WTC11 (cell line): ENCODE data around the gene OBSCN. TPM values are rescaled to one million over a fixed set of nuclear protein-coding genes. Genes with fewer than 3 reads are reported as not detected.

Experiments used
- ATAC-seq: fragments of 200-7000 bp; cut with Tn5 transposase; 2 replicates; pipeline ENCODE4 v1.10.0; 2021; ENCODE audit warnings: mild to moderate bottlenecking, moderate library complexity
- CTCF ChIA-PET: fragments of 300-600 bp; sonication (Branson Sonifier 250); formaldehyde crosslinking; loops from one replicate; lab custom pipeline; 2021; ENCODE audit warnings: antibody characterized with exemption; lab: Charles Lee
- POLR2A ChIA-PET: fragments of 350-600 bp; sonication (Branson Sonifier 250); formaldehyde crosslinking; loops from one replicate; lab custom pipeline; 2021; ENCODE audit warnings: antibody characterized with exemption; lab: Charles Lee
- DNase-seq: peaks from one replicate; pipeline ENCODE4 v3.0.0; 2021; ENCODE audit warnings: low spot score
- H3K27ac Mint-ChIP-seq: 2 replicates; pipeline ENCODE4 v1.8.0; 2021; ENCODE audit warnings: mixed read lengths
- H3K27me3 Mint-ChIP-seq: 2 replicates; pipeline ENCODE4 v1.8.0; 2021; ENCODE audit warnings: low read depth, mild to moderate bottlenecking, moderate library complexity, mixed read lengths
- H3K36me3 Mint-ChIP-seq: 2 replicates; pipeline ENCODE4 v1.8.0; 2021; ENCODE audit warnings: mixed read lengths
- H3K4me1 Mint-ChIP-seq: 2 replicates; pipeline ENCODE4 v1.8.0; 2022; ENCODE audit warnings: mixed read lengths
- H3K4me3 Mint-ChIP-seq: 2 replicates; pipeline ENCODE4 v1.8.0; 2021; ENCODE audit warnings: mild to moderate bottlenecking, moderate library complexity, mixed read lengths
- H3K9me3 Mint-ChIP-seq: 2 replicates; pipeline ENCODE4 v1.8.0; 2021; ENCODE audit warnings: mixed read lengths
- AR ChIP-seq: fragments of 250-450 bp; sonication (Bioruptor Pico); IDR thresholded peaks from 2 replicates; pipeline ENCODE4 v1.9.0; 2021; ENCODE audit warnings: mild to moderate bottlenecking
- CREM ChIP-seq: sonication (generic); formaldehyde crosslinking; IDR thresholded peaks from 2 replicates; pipeline ENCODE4 v1.8.1; 2022; ENCODE audit warnings: mild to moderate bottlenecking, missing genetic modification reagents, moderate library complexity
- CTCF ChIP-seq: fragments of 200-600 bp; IDR thresholded peaks from 2 replicates; pipeline ENCODE4 v1.8.0; 2022; ENCODE audit warnings: antibody characterized with exemption
- E2F4 ChIP-seq: sonication (generic); formaldehyde crosslinking; IDR thresholded peaks from 2 replicates; pipeline ENCODE4 v1.8.1; 2022; ENCODE audit warnings: low read depth, mild to moderate bottlenecking, moderate library complexity, missing genetic modification reagents, borderline replicate concordance
- EMX1 ChIP-seq: fragments of 250-450 bp; sonication (Bioruptor Pico); IDR thresholded peaks from 2 replicates; pipeline ENCODE4 v1.8.0; 2021; ENCODE audit warnings: mild to moderate bottlenecking
- ETV6 ChIP-seq: sonication (generic); formaldehyde crosslinking; IDR thresholded peaks from 2 replicates; pipeline ENCODE4 v1.8.1; 2022; ENCODE audit warnings: mild to moderate bottlenecking, missing genetic modification reagents
- MXD4 ChIP-seq: fragments of 250-450 bp; sonication (Bioruptor Pico); IDR thresholded peaks from 2 replicates; pipeline ENCODE4 v1.8.0; 2021; ENCODE audit warnings: mild to moderate bottlenecking, moderate library complexity, borderline replicate concordance
- MYBL2 ChIP-seq: sonication (generic); formaldehyde crosslinking; IDR thresholded peaks from 2 replicates; pipeline ENCODE4 v1.8.1; 2023; ENCODE audit warnings: mild to moderate bottlenecking, moderate library complexity, missing genetic modification reagents
- NFATC4 ChIP-seq: fragments of 250-450 bp; sonication (Bioruptor Pico); IDR thresholded peaks from 2 replicates; pipeline ENCODE4 v1.9.0; 2021; ENCODE audit warnings: mild to moderate bottlenecking
- NFYB ChIP-seq: sonication (generic); formaldehyde crosslinking; conservative IDR thresholded peaks from 2 replicates; pipeline ENCODE4 v1.8.0; 2022; ENCODE audit warnings: low read depth, missing genetic modification reagents
- NR1H2 ChIP-seq: sonication (generic); formaldehyde crosslinking; IDR thresholded peaks from 2 replicates; pipeline ENCODE4 v1.9.0; 2021; ENCODE audit warnings: mild to moderate bottlenecking, moderate library complexity, missing genetic modification reagents
- NR3C1 ChIP-seq: sonication (generic); formaldehyde crosslinking; conservative IDR thresholded peaks from 2 replicates; pipeline ENCODE4 v1.8.1; 2023; ENCODE audit warnings: low read depth, mild to moderate bottlenecking, missing genetic modification reagents
- RELA ChIP-seq: sonication (generic); formaldehyde crosslinking; IDR thresholded peaks from 2 replicates; pipeline ENCODE4 v1.8.1; 2022; ENCODE audit warnings: missing genetic modification reagents, mild to moderate bottlenecking, borderline replicate concordance
- ZNF219 ChIP-seq: sonication (generic); formaldehyde crosslinking; IDR thresholded peaks from 2 replicates; pipeline ENCODE4 v1.8.0; 2023; ENCODE audit warnings: missing genetic modification reagents, mild to moderate bottlenecking, borderline replicate concordance
- ZNF396 ChIP-seq: fragments of 250-450 bp; sonication (Bioruptor Pico); IDR thresholded peaks from 2 replicates; pipeline ENCODE4 v1.8.0; 2021; ENCODE audit warnings: mild to moderate bottlenecking, moderate library complexity, borderline replicate concordance
- ZNF416 ChIP-seq: fragments of 250-450 bp; sonication (Bioruptor Pico); IDR thresholded peaks from 2 replicates; pipeline ENCODE4 v1.9.0; 2021; ENCODE audit warnings: mild to moderate bottlenecking, inconsistent platforms
- ZNF425 ChIP-seq: fragments of 250-450 bp; sonication (Bioruptor Pico); conservative IDR thresholded peaks from 2 replicates; pipeline ENCODE4 v1.9.0; 2021; ENCODE audit warnings: mild to moderate bottlenecking
- total RNA-seq: library from RNA; stranded (reverse); gene quantifications from 3 replicates; pipeline ENCODE4 v1.2.3, GENCODE V29; 2021
- TF ChIP-seq, protein P1 (sequence below): sonication (generic); formaldehyde crosslinking; IDR thresholded peaks from 2 replicates; pipeline ENCODE4 v1.8.0; 2022; ENCODE audit warnings: mild to moderate bottlenecking, missing genetic modification reagents
- TF ChIP-seq, protein P2 (sequence below): sonication (generic); formaldehyde crosslinking; IDR thresholded peaks from 2 replicates; pipeline ENCODE4 v1.8.0; 2023; ENCODE audit warnings: mild to moderate bottlenecking, missing genetic modification reagents
- TF ChIP-seq, protein P3 (sequence below): sonication (generic); formaldehyde crosslinking; IDR thresholded peaks from 2 replicates; pipeline ENCODE4 v1.8.1; 2023; ENCODE audit warnings: mild to moderate bottlenecking, missing genetic modification reagents, moderate library complexity

OBSCN gene
- total RNA-seq, 1 experiment from 2014 or later, result 38.8 TPM

- TF ChIP-seq AR (no peak), MYBL2 (CRISPR knock-in tag) (no peak), NR3C1 (CRISPR knock-in tag) (no peak), ZNF416 (CRISPR knock-in tag) (no peak), ZNF219 (CRISPR knock-in tag) (no peak), RELA (CRISPR knock-in tag) (no peak), NR1H2 (CRISPR knock-in tag) (no peak)
- TF ChIP-seq, protein P1, sequence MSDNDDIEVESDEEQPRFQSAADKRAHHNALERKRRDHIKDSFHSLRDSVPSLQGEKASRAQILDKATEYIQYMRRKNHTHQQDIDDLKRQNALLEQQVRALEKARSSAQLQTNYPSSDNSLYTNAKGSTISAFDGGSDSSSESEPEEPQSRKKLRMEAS, result no peak
- TF ChIP-seq, protein P2, sequence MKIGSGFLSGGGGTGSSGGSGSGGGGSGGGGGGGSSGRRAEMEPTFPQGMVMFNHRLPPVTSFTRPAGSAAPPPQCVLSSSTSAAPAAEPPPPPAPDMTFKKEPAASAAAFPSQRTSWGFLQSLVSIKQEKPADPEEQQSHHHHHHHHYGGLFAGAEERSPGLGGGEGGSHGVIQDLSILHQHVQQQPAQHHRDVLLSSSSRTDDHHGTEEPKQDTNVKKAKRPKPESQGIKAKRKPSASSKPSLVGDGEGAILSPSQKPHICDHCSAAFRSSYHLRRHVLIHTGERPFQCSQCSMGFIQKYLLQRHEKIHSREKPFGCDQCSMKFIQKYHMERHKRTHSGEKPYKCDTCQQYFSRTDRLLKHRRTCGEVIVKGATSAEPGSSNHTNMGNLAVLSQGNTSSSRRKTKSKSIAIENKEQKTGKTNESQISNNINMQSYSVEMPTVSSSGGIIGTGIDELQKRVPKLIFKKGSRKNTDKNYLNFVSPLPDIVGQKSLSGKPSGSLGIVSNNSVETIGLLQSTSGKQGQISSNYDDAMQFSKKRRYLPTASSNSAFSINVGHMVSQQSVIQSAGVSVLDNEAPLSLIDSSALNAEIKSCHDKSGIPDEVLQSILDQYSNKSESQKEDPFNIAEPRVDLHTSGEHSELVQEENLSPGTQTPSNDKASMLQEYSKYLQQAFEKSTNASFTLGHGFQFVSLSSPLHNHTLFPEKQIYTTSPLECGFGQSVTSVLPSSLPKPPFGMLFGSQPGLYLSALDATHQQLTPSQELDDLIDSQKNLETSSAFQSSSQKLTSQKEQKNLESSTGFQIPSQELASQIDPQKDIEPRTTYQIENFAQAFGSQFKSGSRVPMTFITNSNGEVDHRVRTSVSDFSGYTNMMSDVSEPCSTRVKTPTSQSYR, result no peak
Observed at GRCh38 chr1:228177183-228177475, 30.7 kb upstream of the OBSCN start (continued).

DNA sequence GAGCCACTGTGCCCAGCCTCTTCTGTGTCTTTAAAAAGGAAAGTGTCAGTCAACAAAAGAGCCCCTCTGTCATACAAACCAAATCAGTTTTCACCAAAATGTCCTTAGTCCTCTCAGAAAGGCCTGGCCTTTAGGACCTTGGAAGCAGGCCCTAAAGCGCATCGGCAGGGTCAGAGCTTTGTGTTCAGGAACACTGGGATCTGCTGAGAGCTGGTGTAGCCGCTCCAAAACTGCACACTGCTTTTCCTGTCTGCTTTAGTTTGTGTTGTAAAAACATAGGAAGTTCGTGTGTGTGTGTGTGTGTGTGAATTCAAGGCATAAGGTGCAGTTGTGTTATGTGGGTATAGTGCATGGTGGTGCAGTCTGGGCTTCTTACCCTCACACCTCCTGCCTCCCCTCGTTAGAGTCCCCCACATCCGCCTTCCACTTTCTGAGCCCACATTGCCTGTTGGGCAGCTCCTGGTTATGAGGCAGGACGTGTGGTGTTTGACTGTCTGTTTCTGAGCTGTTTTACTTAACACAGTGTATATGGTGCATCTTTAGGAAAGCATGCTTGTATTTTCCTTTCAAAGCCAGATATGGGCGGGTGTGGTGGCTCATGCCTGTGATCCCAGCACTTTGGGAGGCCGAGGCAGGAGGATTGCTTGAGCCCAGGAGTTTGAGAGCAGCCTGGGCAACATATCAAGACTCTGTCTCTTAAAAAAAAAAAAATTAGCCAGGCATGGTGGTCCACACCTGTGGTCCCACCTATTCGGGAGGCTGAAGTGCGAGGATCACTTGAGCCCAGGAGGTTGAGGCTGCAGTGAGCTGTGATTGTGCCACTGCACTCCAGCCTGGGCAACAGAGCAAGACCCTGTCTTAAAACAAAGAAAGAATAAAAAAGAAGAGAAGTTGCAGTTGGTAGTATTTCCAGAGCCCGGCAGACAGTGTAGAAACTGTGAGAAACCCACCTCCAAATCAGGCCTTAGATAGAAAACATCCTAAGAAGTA lies 29.8 kb upstream of the OBSCN start:
- no peak for DNase-seq
- no peak overlapping the region for H3K27ac Mint-ChIP-seq
- TF ChIP-seq, protein P3, sequence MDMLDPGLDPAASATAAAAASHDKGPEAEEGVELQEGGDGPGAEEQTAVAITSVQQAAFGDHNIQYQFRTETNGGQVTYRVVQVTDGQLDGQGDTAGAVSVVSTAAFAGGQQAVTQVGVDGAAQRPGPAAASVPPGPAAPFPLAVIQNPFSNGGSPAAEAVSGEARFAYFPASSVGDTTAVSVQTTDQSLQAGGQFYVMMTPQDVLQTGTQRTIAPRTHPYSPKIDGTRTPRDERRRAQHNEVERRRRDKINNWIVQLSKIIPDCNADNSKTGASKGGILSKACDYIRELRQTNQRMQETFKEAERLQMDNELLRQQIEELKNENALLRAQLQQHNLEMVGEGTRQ (CRISPR knock-in tag), result no peak
- TF ChIP-seq ZNF219 (CRISPR knock-in tag) (no peak), CTCF (no peak), NFATC4 (CRISPR knock-in tag) (no peak), ETV6 (CRISPR knock-in tag) (no peak), MXD4 (CRISPR knock-in tag) (no peak), ZNF425 (CRISPR knock-in tag) (no peak), EMX1 (no peak), NR3C1 (CRISPR knock-in tag) (no peak), NFYB (no peak), ZNF396 (CRISPR knock-in tag) (no peak), CREM (CRISPR knock-in tag) (no peak), E2F4 (no peak)
- TF ChIP-seq, protein P1, result no peak
- ChIA-PET POLR2A (no interaction called here), CTCF (interaction anchor here (2.8 kb wide), 1 partner anchor 12 kb away, joined by 15 read pairs; the partner anchor contains the start of gene IBA57)
- H3K36me3 Mint-ChIP-seq, result no peaks in the 10 kb centered on the region
- no peaks in the 10 kb centered on the region for H3K27me3 Mint-ChIP-seq
- no peaks in the 10 kb centered on the region for H3K9me3 Mint-ChIP-seq
- no peak overlapping the region for H3K4me3 Mint-ChIP-seq
- ATAC-seq, result no peak
- H3K4me1 Mint-ChIP-seq, result no peaks in the 10 kb centered on the region
